SK-N-DZ (cell line): ENCODE results near the gene ZNF181. TPM values are rescaled to one million over a fixed set of nuclear protein-coding genes. Genes with fewer than 3 reads are reported as not detected.
A peak's percentile ranks its signal among the peaks of the same experiment; 100 is the strongest.
"Not testable (repeated sequence)": the region's sequence is repeated elsewhere in the genome, so short reads cannot be mapped to it uniquely, and the experiment has no call there.

ENCODE experiments used
- DNase-seq: peaks from one replicate; pipeline ENCODE4 v3.0.0-alpha.2; 2015; ENCODE audit warnings: low spot score
- polyA plus RNA-seq, 2 experiments: library from polyadenylated mRNA; depleted of rRNA; stranded (reverse); fragments of >200 nt; gene quantifications; 2 replicates each; pipeline ENCODE4 v1.2.3, GENCODE V29; 2014

The ZNF181 gene
- polyA plus RNA-seq (2014; cell fraction: cytosol; rRNA removed) = 16.4 and 24.3 TPM in 2 replicates
- polyA plus RNA-seq (2014; cell fraction: nucleus; rRNA removed) = 29.5 and 31.2 TPM in 2 replicates

GRCh38 chr19:34733746-34734536 is at the start of gene ZNF181:
ZNF181 (plus strand) TSS chr19:34734243; CDS start chr19:34735038, 795 bp downstream.
- DNase-seq = peak; percentile 89

- not testable (repeated sequence) for DNase-seq
Measured at GRCh38 chr19:34685266-34685665, 48.8 kb upstream of the ZNF181 start.

- no peak for DNase-seq
Measured at GRCh38 chr19:34686455-34686854, 47.6 kb upstream of the ZNF181 start.

- DNase-seq = no peak
Measured at GRCh38 chr19:34687348-34687747, 46.7 kb upstream of the ZNF181 start.

- no peak for DNase-seq
Measured at GRCh38 chr19:34688592-34688991, 45.5 kb upstream of the ZNF181 start.

- no peak for DNase-seq
Measured at GRCh38 chr19:34690372-34690771, 43.7 kb upstream of the ZNF181 start.

- DNase-seq = no peak
Measured at GRCh38 chr19:34692549-34692948, 41.5 kb upstream of the ZNF181 start.

GRCh38 chr19:34707661-34708060 is 26.4 kb upstream of the ZNF181 start:
- no peak for DNase-seq

GRCh38 chr19:34711890-34712289 is 22.2 kb upstream of the ZNF181 start:
- DNase-seq = no peak

GRCh38 chr19:34712395-34713261 is 21.4 kb upstream of the ZNF181 start:
- DNase-seq = peak; percentile 73

GRCh38 chr19:34713262-34713637 is 20.8 kb upstream of the ZNF181 start:
- no peak for DNase-seq

- DNase-seq = no peak
Measured at GRCh38 chr19:34715357-34715756, 18.7 kb upstream of the ZNF181 start.

- DNase-seq = no peak
Measured at GRCh38 chr19:34722353-34722752, 11.7 kb upstream of the ZNF181 start.

GRCh38 chr19:34725400-34725799 is 8.6 kb upstream of the ZNF181 start:
- DNase-seq = no peak

- DNase-seq = no peak
Measured at GRCh38 chr19:34731019-34731829, 2.8 kb upstream of the ZNF181 start.

- DNase-seq = no peak
Measured at GRCh38 chr19:34731964-34732363, 2.1 kb upstream of the ZNF181 start.

GRCh38 chr19:34732612-34733211 is 1.3 kb upstream of the ZNF181 start:
- no peak for DNase-seq

GRCh38 chr19:34733266-34733745 is 737 bp upstream of the ZNF181 start:
- peak; percentile 75 for DNase-seq

GRCh38 chr19:34734537-34735103 is 577 bp downstream of the ZNF181 start:
- DNase-seq = no peak

GRCh38 chr19:34744896-34745690 is 11.1 kb downstream of the ZNF181 start:
- no peak for DNase-seq
